GM18951 (cell line): Measurements from ENCODE around the gene CHSY1.

Experiments
- POLR2A ChIP-seq: IDR thresholded peaks from 4 replicates; pipeline ENCODE4 v1.6.1; 2011; ENCODE audit warnings: mild to moderate bottlenecking; ENCODE audit not compliant: insufficient read length, insufficient read depth; ENCODE audit errors: extremely low read depth
- in situ Hi-C: fragments of 300-500 bp; cut with MboI; formaldehyde crosslinking; loops from one replicate; pipeline ENCODE4 v1.12.0; 2022; ENCODE audit warnings: low sequenced_read_pairs, mixed read lengths, inconsistent platforms; ENCODE audit not compliant: unreplicated experiment

The CHSY1 gene

DNA sequence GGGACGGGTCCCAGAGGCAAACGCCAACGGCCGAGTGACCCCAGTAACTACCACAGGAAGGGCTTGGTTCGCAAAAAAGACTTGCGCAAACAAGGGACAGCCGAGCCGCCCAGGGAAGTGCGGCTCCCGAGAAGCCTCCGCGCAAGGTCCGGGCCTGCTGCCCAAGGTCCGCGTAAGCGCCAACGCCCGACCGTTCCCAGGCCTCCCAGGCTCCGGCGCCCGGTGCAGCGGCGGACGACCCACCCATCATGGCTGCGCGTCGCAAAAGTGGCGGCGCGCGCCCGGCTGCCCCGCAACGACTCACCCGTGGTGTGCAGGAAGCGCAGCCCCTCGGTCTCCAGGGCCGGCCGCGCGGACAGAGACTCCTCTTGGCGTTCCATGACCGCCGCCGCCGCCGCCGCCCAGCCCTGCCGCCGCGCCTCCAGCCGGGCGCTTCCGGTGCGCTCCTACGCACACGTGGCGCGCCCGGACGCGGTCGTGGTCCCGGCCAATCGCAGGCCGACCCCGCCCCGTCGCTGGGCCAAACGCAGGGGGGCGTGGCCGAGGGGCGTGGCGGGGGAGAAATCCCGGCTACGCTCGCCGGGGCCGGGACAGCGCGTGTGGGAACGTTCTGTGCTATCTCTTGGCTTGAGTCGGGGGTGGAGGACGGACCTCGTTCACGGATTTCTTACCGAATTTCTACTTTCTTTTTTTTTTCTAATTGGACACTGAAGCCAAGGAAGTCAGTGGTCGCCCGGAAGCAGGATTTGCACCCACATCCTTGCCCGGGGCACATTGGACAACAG lies 25.4 kb upstream of the CHSY1 start, which contains the start of gene SELENOS:
Gene SELENOS, minus strand, starts transcription at position 448 of the 785 bp plus-strand sequence. Its CDS starts 68 bp downstream, at position 380.
- in situ Hi-C loops: no loop called here
- TF ChIP-seq POLR2A: peak; percentile 75

DNA sequence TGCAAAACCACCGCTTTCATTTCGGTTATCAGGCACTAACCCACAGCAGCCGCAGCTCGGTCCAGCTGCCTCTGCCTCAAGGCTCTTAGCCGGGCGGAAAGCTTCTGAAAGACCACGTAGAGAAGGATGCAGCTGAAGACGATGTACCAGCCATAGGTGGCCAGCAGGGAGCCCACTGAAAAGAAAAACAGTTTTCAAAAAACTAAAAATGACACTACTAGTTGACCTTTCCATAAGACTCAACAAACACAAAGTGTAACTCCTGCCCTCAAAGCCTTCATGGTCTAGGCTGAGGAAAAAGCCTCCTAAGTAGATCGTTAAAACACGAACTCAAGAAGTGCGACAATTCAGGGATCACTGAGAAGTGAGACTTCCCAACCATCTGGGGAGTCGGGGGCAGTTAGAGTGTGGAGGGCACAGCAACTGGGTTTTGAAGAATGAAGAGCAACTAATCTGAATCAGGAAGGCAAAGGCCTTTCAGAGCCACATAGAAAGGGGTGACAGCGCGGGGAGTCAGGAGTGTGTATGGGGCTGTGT lies 24.7 kb upstream of the CHSY1 start:
- no peak for TF ChIP-seq POLR2A
- in situ Hi-C loops: no loop called here

DNA sequence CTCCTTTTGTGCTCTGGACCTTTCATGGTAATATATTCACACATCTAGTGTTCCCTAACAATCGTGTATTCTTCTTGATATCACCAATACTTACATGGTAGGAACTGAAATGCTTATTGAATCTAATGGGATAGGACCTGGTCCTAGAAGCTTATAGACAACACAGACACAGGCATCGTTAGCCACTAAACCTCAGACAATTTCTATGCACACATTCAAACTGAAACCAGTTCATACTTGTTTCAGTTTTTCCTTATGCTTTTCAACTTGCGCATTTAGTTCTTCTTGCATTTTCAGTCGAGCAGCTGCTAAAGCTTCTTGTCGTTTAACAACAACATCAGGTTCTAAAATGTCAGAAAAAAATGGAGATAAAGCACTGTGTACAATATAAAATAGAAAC lies 23.2 kb upstream of the CHSY1 start:
- in situ Hi-C loops: no loop called here
- TF ChIP-seq POLR2A: no peak

DNA sequence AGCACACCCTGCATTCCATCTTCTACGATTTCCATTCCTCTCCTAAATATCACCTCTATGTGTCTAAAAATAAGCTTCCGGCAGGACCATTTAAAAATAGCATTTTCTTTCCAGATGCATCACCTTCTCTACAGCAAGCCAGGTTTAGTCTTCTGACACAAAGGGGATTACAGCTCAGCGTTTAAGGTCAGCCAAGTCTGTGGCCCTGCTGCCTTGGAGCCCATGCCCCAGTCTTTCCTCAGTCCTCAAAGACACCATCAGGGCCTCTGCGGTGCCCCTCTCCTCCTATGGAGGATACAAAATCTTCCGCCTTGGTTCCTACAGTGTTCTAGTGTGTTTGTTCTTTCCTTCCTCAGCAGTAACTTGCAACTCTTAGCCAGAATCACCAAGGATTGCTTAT lies 21.7 kb upstream of the CHSY1 start:
- in situ Hi-C loops: loop anchor here (25.0 kb wide), 2 partner anchors 361 to 661 kb away; partner anchors contain the start of genes ASB7, LINS1 and LRRK1
- no peak for TF ChIP-seq POLR2A

DNA sequence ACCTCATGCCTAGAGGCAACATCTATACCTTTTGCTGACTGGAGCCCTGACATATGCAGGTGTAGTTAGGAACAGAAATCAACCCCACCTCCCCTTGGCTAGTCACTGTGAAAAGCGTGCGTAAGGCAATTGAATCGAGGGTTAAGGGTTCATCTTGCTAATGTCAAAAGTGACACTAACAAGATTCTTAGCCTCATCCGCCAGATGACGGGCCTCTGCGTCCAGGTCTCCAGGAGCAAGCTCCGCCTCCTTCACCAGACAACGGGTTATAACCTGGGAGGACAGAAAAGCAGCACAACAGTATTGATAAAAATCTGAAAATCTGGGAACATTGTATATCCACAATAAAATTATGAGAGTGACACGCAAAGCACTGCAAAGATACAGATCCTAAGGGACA lies 20.7 kb upstream of the CHSY1 start:
- in situ Hi-C loops: loop anchor here (25.0 kb wide), 2 partner anchors 360 to 660 kb away; partner anchors contain the start of genes ASB7, LINS1 and LRRK1
- TF ChIP-seq POLR2A: no peak

DNA sequence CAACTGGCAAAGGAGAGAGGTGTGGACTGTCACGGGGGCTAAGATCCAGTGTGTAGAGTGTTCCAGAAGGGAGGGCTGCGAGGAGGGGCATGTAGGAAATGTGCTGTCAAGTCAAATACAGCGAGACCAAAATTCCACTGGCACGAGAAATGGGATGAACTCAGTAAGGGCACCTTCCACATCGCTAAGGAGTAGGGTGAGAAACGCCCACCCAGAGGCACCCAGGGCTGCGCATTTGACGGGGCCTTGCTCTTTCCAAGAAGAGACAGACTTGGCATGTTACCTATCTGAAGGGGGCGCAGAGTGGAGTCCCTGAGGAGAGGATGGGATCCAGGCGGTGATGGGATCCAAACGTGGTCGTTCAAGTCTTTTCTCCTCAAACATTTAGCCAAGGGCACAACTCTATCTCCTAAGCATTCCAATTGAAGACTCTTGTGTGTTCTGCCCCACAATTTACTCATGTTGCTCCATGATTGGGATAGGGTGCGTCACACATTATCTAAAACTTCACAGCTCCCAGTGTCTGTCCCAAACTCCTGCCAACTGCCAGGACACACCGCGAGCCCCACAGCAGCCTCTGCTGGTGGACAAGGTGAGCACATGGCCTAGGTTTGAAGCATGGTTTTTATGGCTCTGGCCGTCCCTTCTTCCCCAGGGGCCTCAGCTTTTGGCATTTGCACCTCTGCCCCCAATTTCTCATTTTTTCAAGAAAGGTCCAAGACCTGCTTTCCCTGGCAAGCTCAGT lies 17.8 kb upstream of the CHSY1 start:
- in situ Hi-C loops: loop anchor here (25.0 kb wide), 2 partner anchors 357 to 657 kb away; partner anchors contain the start of genes ASB7, LINS1 and LRRK1
- TF ChIP-seq POLR2A: no peak

DNA sequence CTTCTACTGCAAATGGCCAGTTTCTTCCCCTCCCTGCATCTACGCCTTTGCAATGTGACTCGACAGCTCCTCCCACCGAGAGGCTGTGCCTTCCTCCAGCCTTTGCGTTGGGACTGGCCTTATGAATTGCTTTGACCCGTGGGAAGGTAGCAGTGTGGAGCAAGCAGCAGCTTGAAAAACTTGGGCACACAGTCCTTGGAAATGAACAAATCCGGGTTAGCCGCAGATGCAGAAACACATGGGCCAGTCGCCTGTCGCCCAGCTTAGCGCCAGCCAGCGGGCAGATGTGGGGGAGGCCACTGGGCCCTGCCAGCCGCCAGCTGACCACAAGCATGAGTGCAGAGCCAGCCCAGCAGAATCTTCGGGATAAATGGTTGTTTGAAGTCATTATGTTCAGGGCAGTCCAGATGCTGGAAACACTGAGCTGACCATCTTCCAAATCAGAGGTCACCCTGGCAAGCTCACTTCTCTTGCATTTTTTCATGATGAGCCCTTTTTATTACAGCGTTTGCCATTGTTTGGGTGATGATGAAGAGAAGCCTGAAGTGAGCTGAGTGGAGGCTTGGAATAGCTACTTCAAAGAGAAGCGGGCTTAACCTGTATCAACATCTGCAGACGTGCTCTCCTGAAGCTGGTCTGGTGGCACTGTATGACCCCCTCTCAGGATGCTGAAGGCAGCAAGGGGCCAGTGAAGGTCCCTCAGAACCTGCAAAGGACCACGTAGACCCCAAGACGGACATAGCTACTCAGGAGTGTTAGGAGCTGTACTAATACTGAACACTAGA lies 15.7 kb upstream of the CHSY1 start:
- in situ Hi-C loops: loop anchor here (25.0 kb wide), 2 partner anchors 355 to 655 kb away; partner anchors contain the start of genes ASB7, LINS1 and LRRK1
- no peak for TF ChIP-seq POLR2A

DNA sequence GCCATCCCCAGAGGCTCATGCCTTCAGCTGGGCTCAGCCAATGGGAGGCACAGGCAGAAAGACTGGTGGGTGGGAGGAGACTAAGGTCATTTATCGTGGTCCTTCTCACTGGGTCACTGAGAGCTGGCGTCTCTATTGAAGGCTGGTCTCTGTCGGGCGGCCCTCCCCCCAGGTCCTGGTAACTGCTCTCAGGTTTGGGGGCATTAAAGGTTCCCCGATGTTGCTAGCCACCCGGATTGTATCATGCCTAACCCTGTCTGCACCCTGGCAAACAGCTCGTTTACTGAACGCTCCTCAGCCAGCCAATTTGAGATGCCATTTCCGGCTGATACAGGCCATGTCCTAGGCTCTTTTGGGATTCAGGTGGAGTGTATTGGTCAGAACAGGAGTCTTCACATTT lies 14.9 kb upstream of the CHSY1 start:
- peak; percentile 7 for TF ChIP-seq POLR2A

DNA sequence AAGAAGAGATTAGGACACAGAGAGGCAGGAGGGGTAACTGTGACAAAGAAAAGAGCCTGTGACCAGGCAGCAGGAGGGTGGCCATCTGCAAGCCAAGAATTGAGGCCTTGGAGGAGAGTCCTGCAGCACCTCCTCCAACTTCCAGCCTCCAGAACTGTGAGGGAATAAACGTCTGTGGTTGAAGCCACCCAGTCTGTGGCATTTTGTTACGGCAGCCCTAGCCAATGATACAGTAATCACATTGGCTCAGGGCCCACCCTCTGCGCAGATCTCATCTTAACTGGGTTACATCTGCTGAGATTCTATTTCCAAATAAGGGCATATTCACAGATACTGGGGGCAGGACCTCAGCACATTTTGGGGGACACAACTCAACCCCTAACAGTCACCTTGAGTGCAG lies 14.2 kb upstream of the CHSY1 start:
- TF ChIP-seq POLR2A: no peak
- in situ Hi-C loops: loop anchor here (25.0 kb wide), 2 partner anchors 354 to 654 kb away; partner anchors contain the start of genes ASB7, LINS1 and LRRK1

More for the DNA sequence above, 14.9 kb upstream of the CHSY1 start:
- in situ Hi-C loops: loop anchor here (25.0 kb wide), 2 partner anchors 354 to 654 kb away; partner anchors contain the start of genes ASB7, LINS1 and LRRK1

DNA sequence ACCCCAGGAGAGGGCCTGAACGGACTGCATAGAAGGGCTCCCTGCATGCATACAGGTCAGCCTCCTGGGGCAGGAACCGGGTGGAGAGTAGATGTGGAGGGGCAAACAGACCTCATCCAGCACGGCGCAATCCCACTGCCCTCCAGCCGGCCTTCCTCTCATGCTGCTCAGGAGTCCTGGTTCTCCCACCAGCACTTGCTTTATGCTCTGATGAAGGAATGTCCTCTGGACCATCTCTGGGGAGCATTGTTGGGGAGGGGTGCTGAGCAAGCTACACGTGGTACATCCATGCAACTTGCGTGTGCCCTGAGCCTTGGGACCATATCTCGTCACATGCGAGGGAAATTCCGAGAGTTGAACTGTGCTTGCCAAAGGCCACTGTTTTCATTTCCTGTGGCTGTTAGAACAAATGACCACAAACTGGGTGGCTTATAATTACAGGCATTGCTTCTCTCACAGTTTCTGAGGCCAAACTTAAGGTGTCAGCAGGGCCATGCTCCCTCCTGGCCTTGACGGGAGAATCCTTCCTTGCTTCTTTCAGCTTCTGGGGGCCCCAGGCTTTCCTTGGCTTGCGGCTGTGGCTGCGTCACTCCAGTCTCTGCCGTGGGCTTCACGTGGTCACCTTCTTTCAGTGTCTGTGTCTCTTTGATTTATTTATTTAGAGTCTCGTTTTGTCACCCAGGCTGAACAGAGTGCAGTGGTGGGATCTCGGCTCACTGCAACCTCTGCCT lies 13.2 kb upstream of the CHSY1 start:
- TF ChIP-seq POLR2A: no peak
- in situ Hi-C loops: loop anchor here (25.0 kb wide), 2 partner anchors 353 to 653 kb away; partner anchors contain the start of genes ASB7, LINS1 and LRRK1

DNA sequence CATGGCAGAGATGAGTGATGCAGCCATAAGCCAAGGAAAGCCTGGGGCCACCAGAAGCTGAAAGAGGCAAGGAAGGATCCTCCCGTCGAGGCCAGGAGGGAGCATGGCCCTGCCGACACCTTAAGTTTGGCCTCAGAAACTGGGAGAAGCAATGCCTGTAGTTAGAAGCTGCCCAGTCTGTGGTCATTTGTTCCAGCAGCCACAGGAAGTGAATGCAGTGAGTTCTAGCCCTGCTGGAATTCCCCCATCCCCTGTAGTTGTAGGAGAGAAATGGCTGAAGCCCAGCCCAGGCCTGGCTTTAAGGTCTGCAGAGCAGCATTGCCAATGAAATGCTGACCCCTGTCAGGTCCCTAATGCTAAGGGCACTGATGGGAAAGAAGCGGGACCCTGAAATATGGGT lies 12.2 kb upstream of the CHSY1 start:
- in situ Hi-C loops: loop anchor here (25.0 kb wide), 2 partner anchors 352 to 652 kb away; partner anchors contain the start of genes ASB7, LINS1 and LRRK1
- TF ChIP-seq POLR2A: no peak
